Measurements from ENCODE around the gene CFAP90.

Gene CFAP90

DNA sequence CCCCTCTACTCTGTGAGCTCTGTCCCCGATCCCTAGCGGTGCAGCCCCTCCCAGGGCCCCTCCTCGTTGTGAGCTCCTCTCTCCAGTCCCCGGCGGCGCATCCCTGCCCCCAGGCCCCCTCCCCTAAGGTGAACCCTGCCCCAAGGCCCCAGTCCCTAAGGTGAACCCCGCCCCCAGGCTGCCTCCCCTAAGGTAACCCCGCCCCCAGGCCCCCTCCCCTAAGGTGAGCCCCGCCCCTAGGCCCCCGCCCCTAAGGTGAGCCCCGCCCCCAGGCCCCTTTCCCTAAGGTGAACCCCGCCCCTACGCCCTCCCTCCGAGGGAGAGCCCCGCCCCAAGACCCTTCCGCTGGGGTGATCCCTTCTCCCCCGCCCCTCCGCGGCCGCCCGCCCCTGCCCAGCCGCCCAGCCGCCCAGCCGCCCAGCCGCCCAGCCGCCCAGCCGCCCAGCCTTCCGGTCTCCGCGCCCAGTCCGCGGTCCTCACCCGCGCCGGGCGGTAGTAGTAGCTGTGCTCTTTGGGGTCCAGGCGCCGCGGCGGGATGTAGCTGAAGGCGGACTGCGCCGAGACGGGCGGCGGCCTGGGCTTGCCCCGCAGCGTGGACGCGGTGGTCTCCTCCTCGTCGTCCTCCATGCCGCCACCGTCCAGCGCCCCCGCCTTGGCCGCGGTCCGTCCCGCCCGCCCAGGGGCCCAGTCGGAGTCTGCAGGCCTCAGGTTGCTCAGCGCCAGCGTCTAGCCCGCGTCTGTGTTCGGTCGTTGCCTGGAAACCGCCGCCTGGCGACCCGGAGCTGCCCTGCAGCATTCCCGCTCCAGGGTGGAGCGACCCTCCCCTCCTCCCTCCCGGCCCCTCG is at the start of gene CFAP90:
Gene CFAP90, minus strand, starts transcription at position 739 of the 845 bp plus-strand sequence. Its CDS starts 112 bp downstream, at position 627.
- in situ Hi-C loops (cut with HindIII; ENCODE audit: low sequenced_read_pairs), result no loop called here

DNA sequence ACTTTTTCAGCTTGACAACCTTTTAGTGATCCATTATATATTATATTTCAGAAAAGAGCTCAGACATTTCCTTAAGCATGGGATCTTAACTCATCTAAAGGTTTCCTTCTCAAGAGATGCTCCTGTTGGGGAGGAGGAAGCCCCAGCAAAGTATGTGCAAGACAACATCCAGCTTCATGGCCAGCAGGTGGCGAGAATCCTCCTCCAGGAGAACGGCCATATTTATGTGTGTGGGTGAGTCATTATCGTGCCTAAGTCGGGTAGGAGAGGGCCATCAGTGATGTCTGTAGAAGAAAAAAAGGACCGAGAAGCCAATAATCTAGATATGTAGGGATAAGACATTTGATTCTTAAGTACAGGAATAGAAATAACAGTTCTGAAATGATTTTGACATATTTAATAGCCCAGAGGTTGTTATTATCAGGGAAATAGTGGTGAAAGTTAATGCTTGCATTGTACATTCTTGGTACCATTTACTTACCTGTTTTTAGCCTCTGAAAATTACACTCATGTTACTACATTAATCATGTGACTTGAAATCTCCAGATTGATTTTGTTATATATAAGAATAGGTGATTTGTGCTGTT is 46.2 kb upstream of the CFAP90 start:
- in situ Hi-C loops (cut with HindIII; ENCODE audit: low sequenced_read_pairs), result no loop called here

DNA sequence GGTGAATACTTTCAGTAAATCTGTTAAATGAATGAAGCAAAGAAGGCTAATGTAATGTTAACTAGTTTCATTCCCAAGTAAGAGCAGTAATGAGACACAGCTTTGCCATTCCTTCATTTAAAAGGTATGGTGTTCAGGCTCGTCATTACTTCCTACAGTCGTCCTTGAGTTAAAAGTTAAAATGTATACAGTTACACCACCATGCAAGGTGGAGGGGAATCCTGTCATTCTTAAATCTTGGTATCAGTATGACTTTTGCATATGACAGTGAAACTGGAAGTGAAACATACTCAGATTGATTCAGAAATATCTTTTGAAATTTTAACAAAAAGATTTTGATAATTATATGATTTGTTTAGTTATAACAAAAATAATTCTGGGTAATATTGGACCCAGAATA is 43.9 kb upstream of the CFAP90 start:
- in situ Hi-C loops (cut with HindIII; ENCODE audit: low sequenced_read_pairs), result no loop called here

DNA sequence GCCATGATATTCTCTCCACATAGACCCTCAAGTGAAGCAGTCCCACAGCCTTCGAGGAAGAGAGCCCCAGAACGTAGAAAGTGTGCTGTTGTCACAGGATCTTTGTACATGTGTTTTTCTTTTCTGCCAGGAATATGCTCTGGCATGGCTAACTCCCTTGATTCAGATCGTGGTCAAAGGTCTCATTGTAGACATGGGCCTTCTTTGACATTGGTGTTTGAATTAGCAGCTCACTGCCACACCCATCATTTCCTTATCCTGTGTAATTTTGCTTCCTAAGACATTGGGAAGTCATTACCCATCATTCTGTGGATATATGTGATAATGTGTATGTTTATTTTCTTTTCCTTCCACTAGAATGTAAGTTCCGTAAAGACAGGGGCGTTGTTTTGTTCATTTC is 43.5 kb upstream of the CFAP90 start:
- in situ Hi-C loops (cut with HindIII; ENCODE audit: low sequenced_read_pairs), result no loop called here

- in situ Hi-C loops (cut with HindIII; ENCODE audit: low sequenced_read_pairs), result no loop called here
Measured at GRCh38 chr5:7888901-7889300, 38.0 kb upstream of the CFAP90 start.

- in situ Hi-C loops (cut with HindIII; ENCODE audit: low sequenced_read_pairs), result no loop called here
Measured at GRCh38 chr5:7886849-7887475, 36.0 kb upstream of the CFAP90 start.

- in situ Hi-C loops (cut with HindIII; ENCODE audit: low sequenced_read_pairs), result no loop called here
Measured at GRCh38 chr5:7884491-7885267, 33.7 kb upstream of the CFAP90 start.

DNA sequence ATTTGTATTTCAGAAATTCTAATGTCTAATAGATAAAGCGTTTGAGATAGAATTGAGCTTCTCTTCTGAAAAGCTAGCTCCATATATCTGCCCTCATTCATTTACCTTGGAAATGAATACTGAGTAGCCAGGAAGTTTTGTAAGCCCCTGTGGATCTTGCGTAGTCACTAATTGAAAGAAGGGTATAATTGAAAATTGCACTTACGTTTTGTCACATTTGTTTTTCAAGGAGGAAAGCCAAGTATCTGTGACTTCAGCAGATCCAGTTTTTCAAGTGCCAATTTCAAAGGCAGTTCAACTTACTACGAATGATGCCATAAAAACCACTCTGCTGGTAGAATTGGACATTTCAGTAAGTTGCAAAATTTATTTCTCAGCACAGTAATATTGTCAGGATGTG is 32.0 kb upstream of the CFAP90 start:
- in situ Hi-C loops (cut with HindIII; ENCODE audit: low sequenced_read_pairs), result no loop called here

- in situ Hi-C loops (cut with HindIII; ENCODE audit: low sequenced_read_pairs), result no loop called here
Measured at GRCh38 chr5:7881816-7882215, 30.9 kb upstream of the CFAP90 start.

DNA sequence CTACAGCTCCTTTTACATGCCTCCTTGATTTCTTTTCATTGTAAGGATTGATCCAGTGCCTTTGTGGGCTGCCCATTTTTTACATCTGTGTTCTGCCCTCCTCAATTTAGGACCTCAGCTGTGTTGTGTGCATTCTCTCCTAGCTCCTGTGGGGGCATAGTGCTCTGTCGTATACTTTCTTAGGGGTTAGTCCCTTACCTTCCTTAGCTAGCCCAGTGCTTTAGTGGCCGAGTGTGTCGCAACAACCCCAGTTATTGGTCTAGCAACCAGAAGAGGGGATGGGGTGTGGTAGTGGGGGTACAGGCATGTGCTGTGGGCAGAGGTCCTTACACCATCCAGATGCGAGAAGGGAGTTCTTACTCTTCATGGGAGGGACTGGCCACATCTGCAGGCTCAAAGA is 30.2 kb upstream of the CFAP90 start:
- in situ Hi-C loops (cut with HindIII; ENCODE audit: low sequenced_read_pairs), result no loop called here

DNA sequence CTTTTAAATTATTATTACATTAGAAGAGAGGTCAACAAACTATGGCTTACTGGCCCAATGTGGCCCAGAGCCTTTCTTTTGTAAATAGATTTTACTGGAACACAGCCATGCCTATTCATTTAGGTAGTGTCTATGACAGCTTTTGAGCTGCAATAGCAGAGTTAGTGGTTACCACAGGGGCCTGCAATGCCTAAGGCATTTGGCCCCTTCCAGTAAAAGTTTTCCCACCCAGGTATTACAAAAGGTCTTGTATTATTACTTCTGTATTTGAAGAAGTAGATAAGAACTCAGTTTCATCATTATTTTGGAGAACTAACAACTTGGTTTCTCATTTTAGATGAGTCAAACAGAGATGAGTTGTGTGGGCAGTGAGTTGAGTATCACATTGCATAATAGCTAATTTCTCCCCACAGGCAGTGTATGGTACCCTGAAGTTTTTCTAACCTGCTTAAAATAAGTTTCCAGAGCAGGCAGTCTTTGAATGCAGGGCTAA is 27.5 kb upstream of the CFAP90 start:
- in situ Hi-C loops (cut with HindIII; ENCODE audit: low sequenced_read_pairs), result no loop called here

DNA sequence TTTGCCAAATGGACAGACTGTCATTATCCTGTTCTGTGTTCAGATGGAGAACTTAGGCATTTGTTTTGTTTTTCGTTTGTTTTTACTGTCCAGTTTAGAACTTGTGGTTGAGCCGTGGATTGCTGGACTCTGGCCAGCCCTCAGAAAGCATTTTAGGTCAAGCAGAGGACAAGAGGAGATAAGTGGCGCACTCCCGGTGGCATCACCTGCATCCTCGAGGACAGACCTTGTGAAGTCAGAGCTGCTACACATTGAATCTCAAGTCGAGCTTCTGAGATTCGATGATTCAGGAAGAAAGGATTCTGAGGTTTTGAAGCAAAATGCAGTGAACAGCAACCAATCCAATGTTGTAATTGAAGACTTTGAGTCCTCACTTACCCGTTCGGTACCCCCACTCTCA is 26.9 kb upstream of the CFAP90 start:
- in situ Hi-C loops (cut with HindIII; ENCODE audit: low sequenced_read_pairs), result no loop called here

GRCh38 chr5:7876867-7877266 is 25.9 kb upstream of the CFAP90 start:
- in situ Hi-C loops (cut with HindIII; ENCODE audit: low sequenced_read_pairs), result no loop called here

GRCh38 chr5:7875151-7875550 is 24.2 kb upstream of the CFAP90 start:
- in situ Hi-C loops (cut with HindIII; ENCODE audit: low sequenced_read_pairs), result no loop called here

DNA sequence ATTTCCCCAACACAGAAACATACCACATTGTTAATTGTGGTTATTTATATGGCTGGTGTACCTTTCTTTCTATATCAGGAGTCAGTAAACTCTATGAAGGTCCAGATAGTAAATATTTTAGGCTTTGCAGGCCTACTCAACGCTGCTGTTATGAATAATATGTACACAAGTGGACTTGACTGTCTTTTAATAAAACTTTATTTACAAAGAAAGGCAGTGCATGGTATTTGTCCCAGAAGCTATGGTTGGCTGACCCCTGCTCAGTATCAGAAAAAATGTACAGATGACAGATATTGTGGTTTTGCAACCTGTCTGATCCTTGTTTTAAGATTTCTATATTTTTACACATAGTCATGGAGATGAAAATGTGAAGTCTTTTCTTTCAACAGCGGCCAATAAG is 23.7 kb upstream of the CFAP90 start:
- in situ Hi-C loops (cut with HindIII; ENCODE audit: low sequenced_read_pairs), result no loop called here

DNA sequence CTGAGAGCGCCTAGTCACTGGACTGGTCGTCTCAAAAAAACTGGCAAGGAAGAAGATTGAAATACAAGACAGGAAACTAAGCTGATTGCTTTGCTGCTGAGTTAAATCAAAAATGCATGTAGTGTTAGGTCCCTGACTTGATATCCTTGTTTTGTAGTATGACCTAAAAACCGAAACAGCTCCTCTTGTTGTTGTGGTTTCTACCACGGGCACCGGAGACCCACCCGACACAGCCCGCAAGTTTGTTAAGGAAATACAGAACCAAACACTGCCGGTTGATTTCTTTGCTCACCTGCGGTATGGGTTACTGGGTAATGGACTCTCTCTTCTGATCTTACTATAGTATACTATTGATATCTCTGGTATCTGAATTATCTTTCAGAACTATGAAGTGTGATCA is 22.3 kb upstream of the CFAP90 start:
- in situ Hi-C loops (cut with HindIII; ENCODE audit: low sequenced_read_pairs), result no loop called here

- in situ Hi-C loops (cut with HindIII; ENCODE audit: low sequenced_read_pairs), result no loop called here
Measured at GRCh38 chr5:7872517-7873130, 21.7 kb upstream of the CFAP90 start.

GRCh38 chr5:7871653-7872052 is 20.7 kb upstream of the CFAP90 start:
- in situ Hi-C loops (cut with HindIII; ENCODE audit: low sequenced_read_pairs), result no loop called here

GRCh38 chr5:7869474-7870136 is 18.7 kb upstream of the CFAP90 start:
- in situ Hi-C loops (cut with HindIII; ENCODE audit: low sequenced_read_pairs), result no loop called here

GRCh38 chr5:7868773-7869473 is 18.0 kb upstream of the CFAP90 start, which contains the start of the genes FASTKD3 and MTRR:
Gene FASTKD3, minus strand, starts transcription at chr5:7869031. Its CDS starts 948 bp downstream, at chr5:7868083.
Gene MTRR, plus strand, starts transcription at chr5:7869148. Its CDS starts 1,647 bp downstream, at chr5:7870795.
- in situ Hi-C loops (cut with HindIII; ENCODE audit: low sequenced_read_pairs), result no loop called here

Measured in DLD1 (cell line).